Testis (tissue), 3 donors: ENCODE results near the gene BIN1. TPM values are rescaled to one million over a fixed set of nuclear protein-coding genes. Genes with fewer than 3 reads are reported as not detected.
A peak's percentile ranks its signal among the peaks of the same experiment; 100 is the strongest.

Experiments used
- DNase-seq: peaks from one replicate; pipeline ENCODE4 v3.0.0-alpha.2; 2019
- H3K27ac ChIP-seq, 2 donors: fragments of 200-600 bp; sonication (generic); one replicate each; pipeline ENCODE4 v1.5.1; 2019
- H3K27me3 ChIP-seq: fragments of 200-600 bp; sonication (generic); one replicate; pipeline ENCODE4 v1.5.1; 2019
- H3K36me3 ChIP-seq: fragments of 200-600 bp; sonication (generic); one replicate; pipeline ENCODE4 v1.5.1; 2017; ENCODE audit warnings: low read depth; ENCODE audit errors: missing control alignments
- H3K4me1 ChIP-seq: fragments of 200-600 bp; sonication (generic); one replicate; pipeline ENCODE4 v1.5.1; 2019
- H3K4me3 ChIP-seq, 2 donors: fragments of 200-600 bp; sonication (generic); one replicate each; pipeline ENCODE4 v1.5.1; 2017 to 2019
- H3K9me3 ChIP-seq: fragments of 200-600 bp; sonication (generic); one replicate; pipeline ENCODE4 v1.5.1; 2017
- CTCF ChIP-seq, 3 experiments: fragments of 450-650 bp in 2 of 3; fragments of 200-600 bp in 1 of 3; sonication (generic) in 1 of 3; IDR thresholded peaks; one replicate each; pipeline ENCODE4 v1.5.1; 2016 to 2019; ENCODE audit warnings: antibody characterized with exemption in 3 of 3, mild to moderate bottlenecking in 2 of 3, moderate library complexity in 1 of 3
- POLR2A ChIP-seq: fragments of 450-650 bp; IDR thresholded peaks from one replicate; pipeline ENCODE4 v1.6.1; 2017; ENCODE audit warnings: antibody characterized with exemption, mild to moderate bottlenecking, moderate library complexity
- WGBS, 2 donors: methylation state at CpG; one replicate each; pipeline ENCODE4 v1.1.5; 2018; 5-methylcytosine and 5-hydroxymethylcytosine counted together
- intact Hi-C: fragments of 100-400 bp; cut with DNase I; formaldehyde crosslinking; loops from one replicate; pipeline ENCODE4 v1.15.1; 2023; ENCODE audit warnings: low total_unique reads
- polyA plus RNA-seq: library from polyadenylated mRNA; stranded (reverse); fragments of 350-450 nt; fragmentation: Illumina TruSeq; extraction: RNeasy Lipid Tissue Mini Kit (QIAGEN cat#74804); gene quantifications from one replicate; pipeline ENCODE4 v1.2.3, GENCODE V29; 2014; ENCODE audit warnings: low read depth, low replicate concordance; ENCODE audit not compliant: insufficient read depth
- total RNA-seq, 2 donors: library from RNA; depleted of rRNA; stranded (reverse); fragments of >200 nt; gene quantifications; one replicate each; pipeline ENCODE4 v1.2.3, GENCODE V29; 2016

The BIN1 gene
- total and polyA plus RNA-seq, 3 donors from 2014 or later = 25.0 to 38.8 (median 28.7) TPM

GRCh38 chr2:127074358-127074757 is 32.6 kb downstream of the BIN1 start:
- Histone ChIP-seq H3K36me3 (no peaks in the 10 kb centered on the region), H3K4me1 (peaks cover 19% of the 10 kb centered on the region), H3K27ac (no peak overlapping the region), H3K27me3 (no peaks in the 10 kb centered on the region), H3K4me3 (no peak overlapping the region), H3K9me3 (no peaks in the 10 kb centered on the region)
- intact Hi-C loops = no loop called here
- no peak for DNase-seq
- WGBS, 2 donors = 57 to 73% methylated on average over 2 to 3 of the region's 3 CpGs
- TF ChIP-seq CTCF (IDR thresholded peaks at IDR 0.05) = no peak
- TF ChIP-seq POLR2A = no peak

- TF ChIP-seq CTCF (IDR thresholded peaks at IDR 0.05) = no peak
- TF ChIP-seq POLR2A = no peak
- Histone ChIP-seq H3K4me3 (no peak overlapping the region), H3K27me3 (no peaks in the 10 kb centered on the region), H3K9me3 (no peaks in the 10 kb centered on the region), H3K27ac (peak overlapping the region in 1 of 2 donors; percentile 56), H3K4me1 (peaks cover 18% of the 10 kb centered on the region), H3K36me3 (no peaks in the 10 kb centered on the region)
- no peak for DNase-seq
- WGBS, 2 donors = 71% methylated on average over 14 of the region's 15 CpGs; no CpG with 5 or more reads in 1 of the 2 donors
- intact Hi-C loops = no loop called here
These were observed 34.0 kb downstream of the BIN1 start for GRCh38 chr2:127072970-127073369.

- WGBS, 2 donors = 76 to 88% methylated on average over 9 of the region's 9 CpGs
- Histone ChIP-seq H3K36me3 (no peaks in the 10 kb centered on the region), H3K4me3 (no peak overlapping the region), H3K9me3 (no peaks in the 10 kb centered on the region), H3K27ac (peak overlapping the region in 1 of 2 donors; percentile 56), H3K27me3 (no peaks in the 10 kb centered on the region), H3K4me1 (peaks cover 18% of the 10 kb centered on the region)
- TF ChIP-seq POLR2A = no peak
- TF ChIP-seq CTCF (IDR thresholded peaks at IDR 0.05) = no peak
- DNase-seq = no peak
- intact Hi-C loops = no loop called here
These were observed 34.6 kb downstream of the BIN1 start for GRCh38 chr2:127072396-127072795.

- H3K4me1 ChIP-seq = peaks cover 21% of the 10 kb centered on the region
- no peaks in the 10 kb centered on the region for H3K9me3 ChIP-seq
- intact Hi-C loops = no loop called here
- H3K27me3 ChIP-seq = no peaks in the 10 kb centered on the region
- no peak for TF ChIP-seq CTCF (IDR thresholded peaks at IDR 0.05)
- no peak for TF ChIP-seq POLR2A
- no peaks in the 10 kb centered on the region for H3K36me3 ChIP-seq
- no peak overlapping the region for H3K4me3 ChIP-seq
- DNase-seq = no peak
- no peak overlapping the region for H3K27ac ChIP-seq
- 80 to 89% methylated on average over 1 to 9 of the region's 9 CpGs for WGBS, 2 donors
These were observed 35.0 kb downstream of the BIN1 start for GRCh38 chr2:127071901-127072328.

- H3K4me3 ChIP-seq = no peak overlapping the region
- intact Hi-C loops = no loop called here
- H3K27me3 ChIP-seq = no peaks in the 10 kb centered on the region
- no peak overlapping the region for H3K27ac ChIP-seq
- no peak for DNase-seq
- H3K4me1 ChIP-seq = peaks cover 25% of the 10 kb centered on the region
- no peaks in the 10 kb centered on the region for H3K9me3 ChIP-seq
- WGBS, 2 donors = 94 to 97% methylated on average over 4 to 11 of the region's 11 CpGs
- TF ChIP-seq CTCF (IDR thresholded peaks at IDR 0.05) (no peak), POLR2A (no peak)
- H3K36me3 ChIP-seq = no peaks in the 10 kb centered on the region
These were observed 36.7 kb downstream of the BIN1 start for GRCh38 chr2:127070221-127070620.
